Panc1 (cell line): ENCODE results near the gene CYP27A1. TPM values are rescaled to one million over a fixed set of nuclear protein-coding genes. Genes with fewer than 3 reads are reported as not detected.
A peak's percentile ranks its signal among the peaks of the same experiment; 100 is the strongest.

ENCODE experiments used
- ATAC-seq: fragments of 200-7000 bp; cut with Tn5 transposase; 2 replicates; pipeline ENCODE4 v1.9.1; 2020; ENCODE audit warnings: mild to moderate bottlenecking, moderate library complexity
- BruUV-seq: library from RNA; stranded (reverse); fragments of 400-500 nt; replicated peaks from 2 replicates; lab custom pipeline; 2021; lab: Mats Ljungman, UMichigan
- CTCF ChIA-PET: fragments of 300-600 bp; sonication (Branson Sonifier 250); formaldehyde crosslinking; loops from one replicate; lab custom pipeline; 2022; ENCODE audit warnings: antibody characterized with exemption; lab: Charles Lee
- POLR2A ChIA-PET: fragments of 300-600 bp; sonication (Branson Sonifier 250); formaldehyde crosslinking; loops from one replicate; lab custom pipeline; 2022; ENCODE audit warnings: antibody characterized with exemption; lab: Charles Lee
- DNase-seq: peaks from one replicate; pipeline ENCODE4 v3.0.0-alpha.2; 2010; ENCODE audit warnings: low read depth, low spot score
- H3K27ac ChIP-seq: 2 replicates; pipeline ENCODE4 v1.5.1; 2011; ENCODE audit warnings: mild to moderate bottlenecking, low read length, inconsistent platforms
- H3K27me3 ChIP-seq: fragments of 200-500 bp; sonication (Bioruptor generic); 2 replicates; pipeline ENCODE4 v1.6.0; 2014; ENCODE audit warnings: low read length, inconsistent platforms; ENCODE audit not compliant: control insufficient read depth, insufficient read depth
- H3K36me3 ChIP-seq: fragments of 200-500 bp; sonication (Bioruptor generic); 2 replicates; pipeline ENCODE4 v1.5.1; 2014; ENCODE audit warnings: inconsistent platforms, mild to moderate bottlenecking, low read length, moderate library complexity; ENCODE audit not compliant: control insufficient read depth, insufficient read depth
- H3K4me1 ChIP-seq: 2 replicates; pipeline ENCODE4 v1.5.1; 2011; ENCODE audit warnings: inconsistent platforms, mild to moderate bottlenecking, low read length, moderate library complexity; ENCODE audit not compliant: control insufficient read depth, insufficient read depth
- H3K4me3 ChIP-seq, 2 experiments: 2 replicates each; pipeline ENCODE4 v1.5.1; 2011 to 2012; ENCODE audit warnings: low read depth in 2 of 2, low read length in 2 of 2, mild to moderate bottlenecking in 2 of 2, inconsistent platforms in 1 of 2, moderate library complexity in 1 of 2
- H3K9me3 ChIP-seq: fragments of 200-500 bp; sonication (Bioruptor generic); 2 replicates; pipeline ENCODE4 v1.5.1; 2014; ENCODE audit warnings: low read depth, mild to moderate bottlenecking, inconsistent platforms, low read length, moderate library complexity; ENCODE audit not compliant: control insufficient read depth, insufficient read depth
- CTCF ChIP-seq: fragments of 450-650 bp; IDR thresholded peaks from 2 replicates; pipeline ENCODE4 v1.5.1; 2017; ENCODE audit warnings: mild to moderate bottlenecking
- POLR2AphosphoS5 ChIP-seq: IDR thresholded peaks from 2 replicates; pipeline ENCODE4 v1.6.1; 2012; ENCODE audit warnings: mild to moderate bottlenecking, low read depth, low read length, moderate library complexity
- SIN3A ChIP-seq: IDR thresholded peaks from 2 replicates; pipeline ENCODE4 v1.6.1; 2012; ENCODE audit warnings: low read depth, mild to moderate bottlenecking, low read length, moderate library complexity, borderline replicate concordance; ENCODE audit not compliant: insufficient read depth
- TCF7L2 ChIP-seq: IDR thresholded peaks from 2 replicates; pipeline ENCODE4 v1.6.1; 2011; ENCODE audit warnings: mild to moderate bottlenecking, low read depth, low read length, inconsistent platforms
- in situ Hi-C: cut with HindIII; loops from 2 replicates; pipeline ENCODE4 v1.10.0; 2016; ENCODE audit warnings: low sequenced_read_pairs, low pct_unique_long_range_greater_than_20kb
- intact Hi-C: fragments of 100-400 bp; cut with micrococcal nuclease; formaldehyde crosslinking; loops from one replicate; pipeline ENCODE4 v1.10.0; 2022; ENCODE audit not compliant: unreplicated experiment
- total RNA-seq: library from RNA; stranded (reverse); gene quantifications from one replicate; pipeline ENCODE4 v1.2.1, GENCODE V29; 2021; ENCODE audit not compliant: unreplicated experiment
- TF ChIP-seq, protein P1 (sequence below), 2 experiments: IDR thresholded peaks; 2 replicates each; pipeline ENCODE4 v1.6.1; 2011 to 2012; ENCODE audit warnings: low read depth in 2 of 2, control low read depth in 1 of 2, low read length in 1 of 2, mild to moderate bottlenecking in 1 of 2, moderate library complexity in 1 of 2; ENCODE audit not compliant: insufficient read depth in 1 of 2

CYP27A1 gene
- total RNA-seq, 1 experiment from 2014 or later = 7.7 TPM

DNA sequence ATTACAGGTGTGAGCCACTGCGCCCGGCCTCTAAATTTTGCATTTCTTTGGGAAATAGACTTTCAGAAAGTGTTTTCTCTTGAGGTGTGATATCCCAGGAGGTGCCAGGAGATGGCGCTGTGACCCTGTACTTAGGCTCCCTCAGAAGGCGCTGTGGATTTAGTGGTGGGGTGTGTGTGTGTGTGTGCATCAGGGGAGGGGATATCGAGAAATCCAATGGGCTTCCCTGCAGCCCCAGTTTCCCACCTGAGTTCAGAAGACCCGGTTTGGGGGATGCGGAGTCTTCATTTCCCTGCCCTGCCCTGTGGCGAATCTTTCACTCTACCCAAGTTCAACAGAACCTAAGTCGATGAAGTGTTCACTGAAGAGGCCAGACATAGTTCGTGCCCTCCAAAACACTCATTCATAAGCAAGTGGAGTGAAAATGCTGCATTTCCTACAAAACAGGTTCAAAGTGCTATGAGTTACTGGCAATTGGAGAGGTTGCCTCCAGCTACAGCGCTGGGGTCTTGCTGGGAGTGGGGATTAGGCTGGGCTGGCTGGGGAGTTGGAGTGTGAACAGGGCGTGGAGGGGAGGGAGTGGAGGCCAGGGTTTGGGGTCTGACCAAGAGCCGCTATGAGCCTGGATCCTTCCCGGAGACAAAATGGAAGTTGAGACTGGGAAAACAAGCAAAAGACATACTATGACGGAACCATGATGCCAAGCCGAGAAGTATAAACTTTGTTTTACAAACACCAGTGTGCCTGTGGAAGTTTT lies 71.1 kb downstream of the CYP27A1 start:
- no peaks in the 10 kb centered on the region for H3K27me3 ChIP-seq
- intact Hi-C loops (loop anchor here (2.0 to 10.0 kb wide), 3 partner anchors 46 to 302 kb away; no protein-coding TSS in a partner anchor), in situ Hi-C loops (no loop called here)
- no peaks in the 10 kb centered on the region for H3K36me3 ChIP-seq
- ATAC-seq (peak; percentile 62), DNase-seq (peak; percentile 38)
- H3K4me1 ChIP-seq = peaks cover 17% of the 10 kb centered on the region
- no peak overlapping the region for H3K27ac ChIP-seq
- BruUV-seq = no TSS peak
- H3K9me3 ChIP-seq = no peaks in the 10 kb centered on the region
- ChIA-PET CTCF (interaction anchor here (0.7 to 1.3 kb wide), 6 partner anchors 11 to 298 kb away, joined by 3 to 5 read pairs (median 4); no protein-coding TSS in a partner anchor), POLR2A (no interaction called here)
- no peak overlapping the region for H3K4me3 ChIP-seq
- TF ChIP-seq TCF7L2 = no peak
- peak; percentile 90 for TF ChIP-seq CTCF
- TF ChIP-seq POLR2AphosphoS5 = no peak
- TF ChIP-seq SIN3A = no peak
- TF ChIP-seq, protein P1, sequence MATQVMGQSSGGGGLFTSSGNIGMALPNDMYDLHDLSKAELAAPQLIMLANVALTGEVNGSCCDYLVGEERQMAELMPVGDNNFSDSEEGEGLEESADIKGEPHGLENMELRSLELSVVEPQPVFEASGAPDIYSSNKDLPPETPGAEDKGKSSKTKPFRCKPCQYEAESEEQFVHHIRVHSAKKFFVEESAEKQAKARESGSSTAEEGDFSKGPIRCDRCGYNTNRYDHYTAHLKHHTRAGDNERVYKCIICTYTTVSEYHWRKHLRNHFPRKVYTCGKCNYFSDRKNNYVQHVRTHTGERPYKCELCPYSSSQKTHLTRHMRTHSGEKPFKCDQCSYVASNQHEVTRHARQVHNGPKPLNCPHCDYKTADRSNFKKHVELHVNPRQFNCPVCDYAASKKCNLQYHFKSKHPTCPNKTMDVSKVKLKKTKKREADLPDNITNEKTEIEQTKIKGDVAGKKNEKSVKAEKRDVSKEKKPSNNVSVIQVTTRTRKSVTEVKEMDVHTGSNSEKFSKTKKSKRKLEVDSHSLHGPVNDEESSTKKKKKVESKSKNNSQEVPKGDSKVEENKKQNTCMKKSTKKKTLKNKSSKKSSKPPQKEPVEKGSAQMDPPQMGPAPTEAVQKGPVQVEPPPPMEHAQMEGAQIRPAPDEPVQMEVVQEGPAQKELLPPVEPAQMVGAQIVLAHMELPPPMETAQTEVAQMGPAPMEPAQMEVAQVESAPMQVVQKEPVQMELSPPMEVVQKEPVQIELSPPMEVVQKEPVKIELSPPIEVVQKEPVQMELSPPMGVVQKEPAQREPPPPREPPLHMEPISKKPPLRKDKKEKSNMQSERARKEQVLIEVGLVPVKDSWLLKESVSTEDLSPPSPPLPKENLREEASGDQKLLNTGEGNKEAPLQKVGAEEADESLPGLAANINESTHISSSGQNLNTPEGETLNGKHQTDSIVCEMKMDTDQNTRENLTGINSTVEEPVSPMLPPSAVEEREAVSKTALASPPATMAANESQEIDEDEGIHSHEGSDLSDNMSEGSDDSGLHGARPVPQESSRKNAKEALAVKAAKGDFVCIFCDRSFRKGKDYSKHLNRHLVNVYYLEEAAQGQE (IDR thresholded peaks at IDR 0.05; ENCODE audit: insufficient read depth in 1 of 2, low read depth in 2 of 2, low read length in 1 of 2) = no peak

DNA sequence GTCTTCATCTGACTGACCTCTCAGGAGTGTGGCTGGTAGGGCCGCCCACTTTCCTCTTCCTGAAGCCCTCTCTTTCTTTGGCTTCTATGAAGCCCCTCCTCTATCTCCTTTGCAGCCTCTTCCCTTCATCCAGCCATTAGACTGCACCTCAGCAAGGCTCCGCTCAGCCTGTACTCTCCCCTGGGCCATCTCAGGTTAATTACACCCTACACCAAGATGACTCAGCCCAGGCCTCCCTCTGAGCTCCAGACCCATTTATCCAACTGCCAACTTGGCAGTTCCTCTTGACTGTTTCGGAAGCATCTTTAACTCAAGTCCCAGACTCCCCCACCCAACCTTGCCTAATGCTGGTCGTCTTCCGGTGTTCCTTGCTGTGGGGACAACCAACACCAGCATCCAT lies 71.8 kb downstream of the CYP27A1 start:
- DNase-seq (no peak), ATAC-seq (peak; percentile 34)
- Histone ChIP-seq H3K4me1 (peaks cover 21% of the 10 kb centered on the region), H3K27me3 (no peaks in the 10 kb centered on the region), H3K4me3 (no peak overlapping the region), H3K9me3 (no peaks in the 10 kb centered on the region), H3K27ac (no peak overlapping the region), H3K36me3 (no peaks in the 10 kb centered on the region)
- ChIA-PET POLR2A (no interaction called here), CTCF (interaction anchor here (0.7 to 1.3 kb wide), 3 partner anchors 10 to 44 kb away, joined by 4 to 5 read pairs (median 4); no protein-coding TSS in a partner anchor)
- no peak for TF ChIP-seq SIN3A
- no peak for TF ChIP-seq POLR2AphosphoS5
- TF ChIP-seq CTCF = no peak
- no peak for TF ChIP-seq TCF7L2
- TF ChIP-seq, protein P1 (IDR thresholded peaks at IDR 0.05; ENCODE audit: insufficient read depth in 1 of 2, low read depth in 2 of 2, low read length in 1 of 2) = no peak
- intact Hi-C loops = loop anchor here (2.0 to 10.0 kb wide), 3 partner anchors 45 to 301 kb away; no protein-coding TSS in a partner anchor
- no TSS peak for BruUV-seq
- in situ Hi-C loops = no loop called here
